NOMO-1 treated with dmso at 0.1 percent for 144 hours (cell line): ENCODE data around the gene ZNF580.

ENCODE experiments used
- DNase-seq: peaks from one replicate; lab custom pipeline; 2025; ENCODE audit not compliant: unreplicated experiment; lab: John Stamatoyannopoulos, UW

ZNF580 gene

GRCh38 chr19:55640577-55641425, at the start of gene ZNF580:
ZNF580 (plus strand) TSS chr19:55641002; CDS start chr19:55642509, 1,507 bp downstream.
- DNase-seq = no peak

GRCh38 chr19:55591555-55591954, 49.2 kb upstream of the ZNF580 start:
- no peak for DNase-seq

- DNase-seq = no peak
Measured at GRCh38 chr19:55592391-55593090, 48.3 kb upstream of the ZNF580 start.

GRCh38 chr19:55593096-55593772, 47.6 kb upstream of the ZNF580 start:
- no peak for DNase-seq

- no peak for DNase-seq
Measured at GRCh38 chr19:55594996-55595545, 45.7 kb upstream of the ZNF580 start.

- no peak for DNase-seq
Measured at GRCh38 chr19:55596304-55596703, 44.5 kb upstream of the ZNF580 start.

GRCh38 chr19:55597501-55597921, 43.3 kb upstream of the ZNF580 start:
- no peak for DNase-seq

GRCh38 chr19:55598034-55598433, 42.8 kb upstream of the ZNF580 start:
- DNase-seq = no peak

- peak; percentile 84 for DNase-seq
Measured at GRCh38 chr19:55598719-55599467, 41.9 kb upstream of the ZNF580 start.

GRCh38 chr19:55599468-55599841, 41.3 kb upstream of the ZNF580 start, which contains the start of gene FIZ1:
FIZ1 (minus strand) TSS chr19:55599517; CDS start chr19:55597865, 1,652 bp downstream.
- DNase-seq = peak; percentile 99

GRCh38 chr19:55599842-55600661, 40.8 kb upstream of the ZNF580 start, which contains the start of gene ZNF524:
ZNF524 (plus strand) TSS chr19:55600288; CDS start chr19:55602113, 1,825 bp downstream.
- peak; percentile 86 for DNase-seq

- DNase-seq = no peak
Measured at GRCh38 chr19:55600662-55601028, 40.2 kb upstream of the ZNF580 start.

GRCh38 chr19:55601084-55601483, 39.7 kb upstream of the ZNF580 start:
- no peak for DNase-seq

GRCh38 chr19:55602104-55603001, 38.4 kb upstream of the ZNF580 start:
- no peak for DNase-seq

GRCh38 chr19:55603115-55603514, 37.7 kb upstream of the ZNF580 start:
- no peak for DNase-seq

GRCh38 chr19:55603581-55604292, 37.1 kb upstream of the ZNF580 start:
- DNase-seq = no peak

- DNase-seq = peak; percentile 86
Measured at GRCh38 chr19:55605207-55605636, 35.6 kb upstream of the ZNF580 start.
